Measurements from ENCODE around the gene MT3. TPM values are rescaled to one million over a fixed set of nuclear protein-coding genes. Genes with fewer than 3 reads are reported as not detected.

MT3 gene
- total and polyA plus RNA-seq, 2 of the 13 experiments (the other 11 are each of a cell fraction or from before 2014, with no cell fraction given), result not detected

- TF ChIP-seq ZNF318 (CRISPR knock-in tag; IDR thresholded peaks at IDR 0.05) (0 out of 2 replicates have a peak, but pooled peaks have one; percentile 17), SALL1 (CRISPR knock-in tag; IDR thresholded peaks at IDR 0.05) (peak; percentile 52; the same call in 1 of the 2 replicates), GATA4 (IDR thresholded peaks at IDR 0.05; ENCODE audit: borderline replicate concordance, low read depth) (no peak), ZNF720 (CRISPR knock-in tag; IDR thresholded peaks at IDR 0.05) (no peak), ZBTB33 (CRISPR knock-in tag; IDR thresholded peaks at IDR 0.05) (no peak), NBN (conservative IDR thresholded peaks at IDR 0.05) (no peak), ZNF30 (CRISPR knock-in tag; IDR thresholded peaks at IDR 0.05) (no peak), CEBPZ (IDR thresholded peaks at IDR 0.05; ENCODE audit: low read length) (no peak), NR3C1 (CRISPR knock-in tag; IDR thresholded peaks at IDR 0.05) (no peak), ZNF839 (CRISPR knock-in tag; IDR thresholded peaks at IDR 0.05; ENCODE audit: borderline replicate concordance) (no peak), THYN1 (CRISPR knock-in tag; IDR thresholded peaks at IDR 0.05; ENCODE audit: borderline replicate concordance, low read depth) (no peak), SYNCRIP (IDR thresholded peaks at IDR 0.05; ENCODE audit: insufficient read depth, low read depth, low read length) (no peak), MAFK (conservative IDR thresholded peaks at IDR 0.05 in 1 of 2, IDR thresholded peaks at IDR 0.05 in 1 of 2; ENCODE audit: low read length in 2 of 2) (no peak), ZFP36L1 (CRISPR knock-in tag; IDR thresholded peaks at IDR 0.05) (no peak), MBD4 (IDR thresholded peaks at IDR 0.05; ENCODE audit: borderline replicate concordance, low read length) (no peak; the same call in 1 of the 2 replicates), NFIC (IDR thresholded peaks at IDR 0.05; ENCODE audit: low read length) (no peak)
Observed at GRCh38 chr16:56610017-56610608, 20.8 kb downstream of the MT3 start (continued).

Data from HepG2 (cell line).